GM21786 (cell line): ENCODE data around the gene CMTM2.
"Not testable (repeated sequence)": the region's sequence is repeated elsewhere in the genome, so short reads cannot be mapped to it uniquely, and the experiment has no call there.

ENCODE experiments used
- ATAC-seq: cut with Tn5 transposase; IDR thresholded peaks from one replicate; pipeline ENCODE4 v1.9.1; 2021; ENCODE audit not compliant: unreplicated experiment

Gene CMTM2

GRCh38 chr16:66627611-66628378 lies 48.5 kb downstream of the CMTM2 start:
- not testable (repeated sequence) for ATAC-seq

GRCh38 chr16:66629856-66630255 lies 50.6 kb downstream of the CMTM2 start:
- ATAC-seq, result no peak

- ATAC-seq, result not testable (repeated sequence)
These were observed 51.4 kb downstream of the CMTM2 start for GRCh38 chr16:66630561-66631260.

GRCh38 chr16:66631558-66631957 lies 52.3 kb downstream of the CMTM2 start:
- ATAC-seq, result not testable (repeated sequence)

GRCh38 chr16:66634527-66635196 lies 55.4 kb downstream of the CMTM2 start:
- no peak for ATAC-seq

- ATAC-seq, result no peak
These were observed 56.1 kb downstream of the CMTM2 start for GRCh38 chr16:66635406-66635805.

- ATAC-seq, result no peak
These were observed 56.9 kb downstream of the CMTM2 start for GRCh38 chr16:66636199-66636598.

- no peak for ATAC-seq
These were observed 58.5 kb downstream of the CMTM2 start for GRCh38 chr16:66637806-66638205.
